MV-4-11 (cell line): ENCODE measurements around the gene OR5AU1.
"Not testable (repeated sequence)": the region's sequence is repeated elsewhere in the genome, so short reads cannot be mapped to it uniquely, and the experiment has no call there.

Source experiments
- DNase-seq: peaks from one replicate; lab custom pipeline; 2025; lab: John Stamatoyannopoulos, UW

The OR5AU1 gene

DNA sequence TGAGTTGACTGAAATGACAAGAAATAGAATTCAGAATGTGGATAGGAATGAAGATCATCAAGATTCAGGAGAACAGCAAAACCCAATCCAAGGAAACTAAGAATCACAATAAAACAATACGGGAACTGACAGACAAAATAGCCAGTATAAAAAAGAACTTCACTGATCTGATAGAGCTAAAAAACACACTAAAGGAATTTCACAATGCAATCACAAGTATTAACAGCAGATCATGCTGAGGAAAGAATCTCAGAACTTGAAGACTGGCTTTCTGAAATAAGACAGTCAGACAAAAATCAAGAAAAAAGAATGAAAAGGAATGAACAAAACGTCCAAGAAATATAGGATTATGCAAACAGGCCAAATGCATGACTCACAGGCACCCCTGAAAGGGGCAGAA, 15.3 kb upstream of the OR5AU1 start:
- DNase-seq, result no peak

DNA sequence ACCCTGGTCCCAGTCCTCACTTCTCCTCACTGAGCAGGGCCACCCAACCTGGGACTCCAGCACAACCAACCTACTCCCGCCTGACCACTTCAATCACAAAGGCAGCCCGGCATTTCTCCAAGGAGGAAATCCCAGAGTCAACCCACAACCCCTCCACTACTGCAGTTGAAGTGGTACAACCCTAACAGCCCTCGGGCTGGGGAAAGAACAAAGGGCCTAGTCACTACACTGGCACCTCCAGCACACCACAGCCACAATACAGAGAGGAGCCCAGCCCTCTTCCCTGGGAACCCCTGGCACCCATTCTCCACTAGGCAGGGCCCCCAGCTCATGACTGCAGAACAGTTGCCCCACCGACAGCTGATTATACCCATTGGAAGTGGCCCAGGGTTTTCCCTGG, 13.7 kb upstream of the OR5AU1 start:
- DNase-seq, result no peak

DNA sequence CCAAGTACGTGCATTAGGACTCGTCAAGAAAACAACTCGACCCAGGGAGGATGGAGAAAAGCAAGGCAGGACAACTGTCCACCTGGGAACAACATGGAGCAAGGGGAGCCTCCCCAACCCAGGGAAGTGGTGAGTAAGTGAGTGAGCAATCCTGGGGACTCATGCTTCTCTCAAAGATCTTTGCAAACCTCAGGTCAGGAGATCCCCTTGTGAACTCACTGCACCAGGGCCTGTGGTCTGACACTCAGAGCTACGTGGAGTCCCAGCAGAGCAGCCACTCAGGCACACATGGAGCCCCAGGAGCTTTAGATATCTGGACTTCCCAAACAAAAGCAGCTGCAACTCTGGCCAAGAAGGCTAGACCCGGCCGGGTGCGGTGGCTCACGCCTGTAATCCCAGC, 12.2 kb upstream of the OR5AU1 start:
- DNase-seq, result no peak

DNA sequence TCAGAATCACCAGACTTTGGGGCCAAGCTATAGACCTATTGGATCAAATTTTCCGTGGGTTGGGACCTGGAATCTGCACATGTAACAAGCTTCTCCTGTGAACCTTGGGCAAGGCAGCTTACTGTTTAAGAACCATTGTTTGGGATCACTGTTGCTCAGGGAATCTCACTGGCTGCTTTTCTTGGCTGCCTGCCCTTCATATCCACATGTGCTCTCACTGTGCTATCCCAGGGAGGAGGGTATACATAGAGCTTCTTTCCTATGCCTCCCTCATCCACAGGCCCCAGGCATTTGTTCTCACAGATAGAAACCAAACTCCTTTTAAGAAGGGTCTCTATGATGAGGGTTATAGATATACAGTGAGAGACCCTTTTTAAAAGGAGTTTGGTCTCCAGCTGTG, 9.8 kb upstream of the OR5AU1 start:
- not testable (repeated sequence) for DNase-seq

DNA sequence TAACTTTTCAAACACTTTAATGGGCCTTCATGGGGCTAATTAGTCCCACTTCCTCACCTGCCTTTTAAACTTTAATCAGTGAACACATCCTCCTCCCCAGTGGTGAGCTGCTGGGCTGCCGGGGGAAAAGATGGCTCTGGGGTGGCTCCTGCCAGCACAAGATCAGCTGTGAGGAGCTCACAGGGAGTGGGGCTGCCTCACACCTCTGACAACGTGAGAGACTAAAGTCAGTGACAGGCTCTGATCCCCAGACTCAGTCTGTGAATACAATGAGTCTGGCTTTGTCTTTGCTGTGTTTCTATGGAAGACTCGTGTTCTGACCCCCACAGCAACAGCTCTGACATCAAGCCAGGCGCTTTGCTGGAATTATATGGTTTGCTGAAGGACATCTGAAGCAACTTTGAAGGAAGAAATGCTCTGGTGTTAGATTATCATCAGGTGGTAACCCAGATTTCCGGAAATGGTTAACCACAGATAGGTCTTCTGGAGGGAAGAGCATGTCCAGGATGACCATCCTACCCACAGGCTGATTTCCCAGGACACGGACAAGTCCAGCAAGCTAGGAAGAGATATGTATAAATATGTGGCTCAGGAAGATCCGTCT, 9.2 kb upstream of the OR5AU1 start:
- DNase-seq, result not testable (repeated sequence)

DNA sequence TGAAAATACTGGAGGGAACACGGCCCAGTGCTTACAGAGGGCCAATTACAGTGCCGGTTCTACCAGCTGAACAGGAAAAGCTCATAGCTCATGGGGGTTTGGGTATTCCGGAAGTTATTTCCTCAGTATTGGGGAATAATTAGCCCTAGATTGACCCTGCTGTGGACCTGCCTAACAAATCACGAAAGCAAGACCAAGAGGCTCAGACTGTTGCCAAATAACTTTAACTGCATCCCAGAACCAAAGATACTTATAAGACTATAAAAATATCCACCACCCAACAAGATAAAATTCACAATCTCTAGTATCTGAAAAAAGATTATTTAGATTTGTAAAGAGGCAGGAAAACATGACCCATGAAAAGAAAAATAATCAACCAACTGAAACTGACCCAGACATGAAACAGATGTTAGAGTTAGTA, 8.0 kb upstream of the OR5AU1 start:
- DNase-seq, result no peak

DNA sequence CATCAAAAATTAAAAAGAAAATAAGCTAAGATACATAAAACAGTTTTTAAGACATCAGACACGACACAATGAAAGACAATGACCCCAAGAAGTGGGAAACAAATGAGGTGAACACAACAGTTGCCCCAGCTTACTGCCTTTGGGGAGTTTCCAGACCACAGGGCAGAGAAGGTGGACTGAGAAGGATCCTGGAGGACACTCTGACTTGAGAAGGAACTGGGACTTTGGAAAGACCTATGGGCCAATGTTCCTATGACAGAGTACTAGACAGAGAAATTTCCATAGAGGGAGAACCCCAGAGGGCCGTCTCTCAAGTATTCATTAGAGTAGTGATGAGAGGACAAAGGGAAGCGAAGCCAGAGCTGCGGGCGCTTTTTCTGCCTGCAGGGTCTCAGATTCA, 6.2 kb upstream of the OR5AU1 start:
- no peak for DNase-seq

DNA sequence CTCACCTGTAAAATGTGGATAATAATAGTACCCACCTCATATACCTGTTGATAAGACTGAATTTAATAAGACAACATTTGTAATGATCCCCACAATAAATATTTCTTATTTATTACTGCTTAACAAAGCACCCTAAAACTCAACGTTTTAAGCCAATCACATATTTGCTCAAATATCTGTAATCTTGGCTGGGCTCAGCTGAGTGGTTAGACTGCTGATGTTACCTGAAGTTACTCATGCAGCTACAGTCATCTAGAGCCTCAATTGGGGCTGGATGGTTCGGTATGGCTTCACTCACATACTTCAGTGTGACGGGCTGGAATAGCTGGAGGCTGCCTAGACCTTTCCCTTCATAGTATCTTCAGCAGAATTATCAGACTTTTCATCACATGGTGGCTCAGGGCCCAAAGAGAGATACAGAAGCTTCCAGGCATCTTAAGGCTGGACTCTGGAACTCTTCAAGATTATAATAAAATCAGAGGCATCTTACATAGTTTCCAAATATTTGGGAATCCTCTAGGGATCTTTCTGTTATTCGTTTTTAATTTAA, 4.3 kb upstream of the OR5AU1 start:
- DNase-seq, result no peak

DNA sequence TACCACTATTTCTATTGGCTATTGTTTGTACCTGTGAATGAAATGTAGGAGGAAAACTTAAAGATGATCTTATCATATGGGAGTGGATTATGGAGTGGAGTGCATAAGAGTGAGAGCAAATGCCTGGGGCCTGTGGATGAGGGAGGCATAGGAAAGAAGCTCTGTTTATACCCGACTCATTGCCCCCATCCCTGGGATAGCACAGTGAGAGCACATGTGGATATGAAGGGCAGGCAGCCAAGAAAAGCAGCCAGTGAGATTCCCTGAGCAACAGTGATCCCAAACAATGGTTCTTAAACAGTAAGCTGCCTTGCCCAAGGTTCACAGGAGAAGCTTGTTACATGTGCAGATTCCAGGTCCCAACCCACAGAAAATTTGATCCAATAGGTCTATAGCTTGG, 2.3 kb upstream of the OR5AU1 start:
- DNase-seq, result not testable (repeated sequence)

DNA sequence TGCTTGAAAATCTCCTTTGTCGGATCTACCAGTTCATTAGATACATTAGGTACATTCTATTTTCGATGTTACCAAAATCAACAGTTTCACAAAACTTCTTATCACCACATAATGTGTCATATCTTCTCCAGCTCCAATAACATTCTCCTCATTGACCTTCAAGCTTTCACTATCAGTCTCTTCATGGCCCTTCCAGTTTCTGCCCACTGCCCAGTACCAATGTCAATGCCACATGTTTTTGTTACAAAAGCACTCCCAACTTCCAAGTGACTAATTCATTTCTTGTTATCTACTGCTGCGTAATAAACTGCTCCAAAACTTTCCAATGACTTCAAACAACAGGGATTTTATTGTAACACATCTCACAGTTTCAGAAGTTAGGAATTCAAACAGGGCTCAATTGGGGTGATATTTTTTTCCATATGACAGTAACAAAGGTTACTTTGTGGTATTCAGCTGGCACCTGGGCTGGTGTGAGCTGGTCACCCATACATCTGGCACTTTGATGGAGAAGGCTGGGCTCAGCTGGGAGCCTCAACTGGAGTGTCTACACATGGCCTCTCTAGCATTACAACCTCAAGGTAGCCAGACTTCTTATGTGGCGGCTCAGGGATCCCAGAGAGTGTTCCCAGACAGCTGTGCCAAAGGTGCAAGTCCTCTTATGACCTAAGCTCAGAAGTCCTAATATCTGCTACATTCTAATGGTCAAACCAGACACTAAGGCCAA, 6.1 kb downstream of the OR5AU1 start:
- no peak for DNase-seq

DNA sequence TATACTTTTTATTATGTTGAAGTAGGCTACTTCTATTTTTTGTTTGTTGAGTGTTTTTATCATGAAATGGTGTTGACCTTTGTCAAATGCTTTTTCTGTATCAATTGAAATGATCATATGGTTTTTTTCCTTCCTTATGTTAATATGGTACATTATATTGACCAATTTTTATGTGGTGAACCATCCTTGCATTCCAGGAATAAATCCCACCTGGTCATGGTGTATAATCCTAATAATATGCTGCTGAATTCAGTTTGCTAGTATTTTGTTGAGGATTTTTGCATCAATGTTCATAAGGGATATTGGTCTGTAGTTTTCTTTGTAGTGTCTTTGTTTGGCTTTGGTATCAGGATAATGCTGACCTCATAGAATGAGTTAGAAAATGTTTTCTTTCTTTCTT, 10.4 kb downstream of the OR5AU1 start:
- no peak for DNase-seq

DNA sequence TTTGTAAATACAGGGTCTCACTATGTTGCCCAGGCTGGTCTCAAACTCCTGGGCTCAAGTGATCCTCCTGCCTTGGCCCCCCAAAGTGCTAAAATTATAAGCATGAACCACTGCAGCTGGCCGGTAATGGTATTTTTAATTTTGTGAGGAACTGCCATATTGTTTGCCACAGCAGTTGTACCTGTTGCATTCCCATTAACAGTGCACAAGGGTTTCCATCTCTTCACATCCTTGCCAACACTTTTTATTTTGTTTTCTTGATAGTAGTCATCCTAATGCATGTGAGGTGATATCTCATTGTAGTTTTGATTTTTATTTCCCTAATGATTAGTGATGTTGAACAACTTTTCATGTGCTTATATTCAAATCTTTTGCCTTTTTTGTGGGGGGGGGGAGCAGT, 13.5 kb downstream of the OR5AU1 start:
- no peak for DNase-seq

DNA sequence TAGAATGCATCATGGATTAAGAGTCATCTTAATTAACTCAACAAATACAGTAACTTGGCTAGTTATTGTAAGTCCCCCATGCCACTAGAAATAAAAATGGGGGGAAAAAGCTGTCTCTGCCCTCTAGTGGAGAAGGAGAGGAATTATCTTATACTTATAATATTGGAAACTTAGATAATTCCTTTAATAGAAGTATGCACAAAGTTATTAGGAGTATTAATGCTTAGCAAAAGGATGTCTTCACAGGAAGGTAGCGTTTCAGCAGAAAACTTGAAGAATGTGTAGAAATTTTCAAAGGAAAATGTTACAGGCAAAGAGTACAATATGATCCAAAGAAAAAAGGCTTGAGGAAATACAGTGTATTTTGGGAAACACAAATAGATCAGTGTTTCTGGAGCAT, 19.8 kb downstream of the OR5AU1 start:
- peak; percentile 3 for DNase-seq

DNA sequence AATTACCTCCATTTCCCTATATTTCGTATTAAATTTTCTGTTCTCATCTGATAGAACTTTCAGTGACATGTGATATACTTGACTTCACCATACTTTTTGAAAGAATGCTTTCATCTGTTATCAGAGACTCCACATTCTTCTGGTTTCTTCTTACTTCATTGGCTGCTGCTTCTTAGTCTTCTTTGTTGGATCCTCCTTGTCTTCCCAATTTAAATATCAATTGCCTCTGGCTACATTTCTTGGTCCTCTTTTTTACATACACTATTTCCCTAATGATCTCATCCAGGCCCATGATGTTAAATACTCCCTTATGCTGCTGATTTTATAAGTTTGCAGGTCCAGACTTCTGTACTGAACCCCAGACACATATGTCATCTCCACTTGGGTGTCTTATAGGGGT, 22.0 kb downstream of the OR5AU1 start:
- DNase-seq, result no peak

DNA sequence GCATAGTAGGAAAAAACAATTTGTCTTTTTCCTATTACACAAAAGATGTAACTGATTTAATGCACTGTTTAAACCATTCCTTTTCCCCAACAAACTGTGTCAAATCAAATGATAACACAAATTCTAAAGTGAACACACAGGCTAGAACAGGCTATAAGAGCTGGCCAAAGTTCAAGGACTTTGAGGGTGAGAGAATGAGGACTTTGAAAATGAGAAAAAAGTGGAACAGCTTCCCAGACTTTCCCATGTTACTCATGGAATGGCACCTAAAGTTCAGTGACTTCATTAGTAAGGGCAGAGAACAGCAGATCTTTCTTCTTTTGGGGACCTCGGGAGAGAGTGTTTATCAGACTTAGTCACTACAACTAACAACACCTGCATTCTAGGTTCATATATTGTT, 32.4 kb downstream of the OR5AU1 start:
- no peak for DNase-seq

DNA sequence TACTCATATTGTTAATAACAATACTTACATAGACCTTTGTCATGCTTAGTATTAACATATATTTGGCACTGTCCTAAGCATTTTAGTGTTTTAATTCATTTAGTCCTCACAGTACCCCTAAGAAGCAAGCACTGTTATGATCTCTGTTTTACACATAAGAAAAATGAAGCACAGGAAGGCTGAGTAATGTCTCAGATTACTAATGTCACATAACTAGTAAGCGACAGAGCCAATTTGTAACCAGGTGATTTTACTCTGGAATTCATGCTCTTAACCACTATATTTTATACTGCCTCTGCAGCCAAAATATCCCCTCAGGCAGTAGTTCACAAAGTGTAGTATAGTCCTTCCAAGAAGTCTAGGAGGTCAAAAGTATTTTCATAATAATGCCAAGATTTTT, 34.7 kb downstream of the OR5AU1 start:
- DNase-seq, result no peak

DNA sequence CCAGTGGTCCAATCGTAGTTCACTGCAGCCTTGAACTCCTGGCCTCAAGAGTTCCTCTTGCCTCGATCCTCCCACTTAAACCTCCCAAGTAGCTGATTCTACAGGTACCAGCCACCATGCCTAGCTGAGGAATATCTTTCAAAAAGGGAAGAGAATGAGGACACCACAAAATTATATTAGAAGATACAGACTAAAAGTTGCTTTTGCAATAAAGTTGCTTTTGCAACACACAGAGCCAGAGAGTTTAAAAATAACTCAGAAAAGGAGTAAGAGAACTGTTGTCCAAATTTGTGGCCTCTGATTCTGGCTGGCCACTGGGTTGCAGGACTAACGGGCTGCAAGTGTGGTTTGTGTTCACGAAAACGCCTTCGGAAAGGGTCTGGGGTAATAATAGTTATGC, 35.2 kb downstream of the OR5AU1 start:
- DNase-seq, result peak; percentile 49

DNA sequence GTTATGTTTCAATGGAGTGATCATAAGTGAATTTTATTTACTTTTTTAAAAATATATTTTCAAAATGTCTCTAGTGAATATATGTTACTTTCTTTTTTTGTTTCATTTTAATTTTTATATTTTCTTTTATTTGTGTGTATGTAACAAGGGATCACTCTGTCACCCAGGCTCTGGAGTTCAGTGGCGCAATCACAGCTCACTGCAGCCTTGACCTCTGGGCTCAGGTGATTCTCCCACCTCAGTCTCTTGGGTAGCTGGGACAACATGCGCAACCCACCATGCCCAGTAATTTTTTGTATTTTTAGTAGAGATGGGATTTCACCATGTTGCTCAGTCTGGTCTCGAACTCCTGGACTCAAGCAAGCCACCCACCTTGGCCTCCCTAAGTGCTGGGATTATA, 36.9 kb downstream of the OR5AU1 start:
- no peak for DNase-seq

DNA sequence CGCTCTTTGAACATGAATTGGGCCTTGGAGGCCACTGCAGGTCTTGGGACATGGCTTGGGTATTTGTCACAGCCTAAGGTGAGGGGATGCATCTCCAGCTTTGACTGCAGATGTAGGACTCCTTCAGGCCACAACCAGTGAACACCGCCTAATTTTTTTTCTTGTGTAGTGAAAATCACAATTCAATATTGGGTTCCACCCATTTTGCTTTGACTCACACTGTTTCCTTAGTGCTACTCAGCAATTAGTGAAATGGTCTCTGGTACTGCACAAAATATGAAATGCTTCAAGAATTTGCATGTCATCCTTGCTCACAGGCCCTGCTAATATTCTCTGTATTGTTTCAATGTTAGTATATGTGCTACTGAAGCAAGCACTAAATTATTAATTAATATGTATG, 42.5 kb downstream of the OR5AU1 start:
- DNase-seq, result no peak

DNA sequence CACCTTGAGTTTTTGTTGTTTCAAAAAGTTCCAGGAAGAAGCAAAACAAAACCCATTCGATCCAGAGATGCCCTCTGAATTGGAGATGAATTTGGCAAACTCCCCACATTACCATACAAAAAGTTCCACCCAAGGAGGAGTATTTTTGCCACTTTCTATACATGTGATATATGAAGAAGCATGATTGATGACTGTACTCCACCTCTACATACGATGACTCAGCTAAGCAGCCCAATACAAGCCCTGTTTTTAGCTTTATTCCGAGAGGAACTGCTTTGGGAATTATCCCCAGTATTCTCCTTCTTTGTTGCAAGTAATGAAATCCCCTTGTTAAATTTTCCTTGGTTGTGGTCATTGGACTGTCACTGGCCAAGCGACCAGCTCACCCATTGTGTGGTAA, 43.6 kb downstream of the OR5AU1 start:
- no peak for DNase-seq

DNA sequence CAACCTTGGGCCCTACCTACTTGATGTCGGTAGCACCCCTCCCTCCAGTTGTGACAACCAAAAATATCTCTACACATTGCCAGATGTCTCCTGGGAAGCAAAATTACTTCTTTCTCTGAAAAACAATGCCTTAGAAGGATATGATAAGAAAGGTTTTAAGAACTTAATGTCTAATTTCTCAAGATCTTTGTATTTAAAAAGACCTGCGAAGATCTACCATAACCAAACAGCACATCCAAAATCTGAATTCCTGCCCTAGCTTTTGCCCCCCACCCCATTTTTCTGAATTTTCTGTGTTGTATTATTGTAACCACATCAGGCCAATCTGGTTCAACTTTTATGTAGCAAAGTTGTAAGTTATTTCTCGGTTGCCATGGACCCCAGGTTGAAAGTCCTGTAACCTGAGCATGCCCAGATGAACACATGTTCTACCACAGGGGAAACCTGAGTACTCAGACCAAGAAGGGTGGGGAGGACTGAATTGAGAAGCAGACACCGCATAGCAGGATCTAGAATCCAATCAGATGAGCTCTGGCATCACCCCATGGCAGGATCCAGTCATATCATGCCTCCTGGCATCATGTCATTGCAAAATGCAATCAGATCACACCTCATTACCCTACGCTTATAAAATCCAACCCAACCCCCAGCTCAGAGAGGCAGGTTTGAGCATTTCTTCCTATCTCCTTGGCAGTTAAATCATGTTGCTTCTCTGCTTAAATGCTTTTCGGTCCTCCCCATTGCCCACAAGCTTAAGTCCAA, 46.3 kb downstream of the OR5AU1 start:
- no peak for DNase-seq

DNA sequence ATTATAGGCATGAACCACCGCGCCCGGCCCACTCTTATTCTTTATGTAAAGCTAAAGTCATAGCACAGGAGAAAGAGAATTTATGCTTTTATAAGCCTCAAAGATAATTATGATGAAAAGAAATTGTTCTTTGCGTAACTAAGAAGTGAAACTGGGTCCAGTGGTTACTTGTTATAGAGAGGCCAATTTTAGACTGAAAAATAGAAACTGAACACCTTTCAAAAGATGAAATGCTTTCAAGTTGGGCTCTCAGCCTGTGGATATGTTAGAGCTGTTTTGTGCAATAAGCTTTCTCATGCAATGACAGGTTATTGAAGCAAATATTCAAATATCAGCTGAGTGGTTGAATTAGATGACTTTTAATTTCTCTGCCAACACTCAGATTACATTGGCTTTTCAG, 47.1 kb downstream of the OR5AU1 start:
- DNase-seq, result peak; percentile 42

DNA sequence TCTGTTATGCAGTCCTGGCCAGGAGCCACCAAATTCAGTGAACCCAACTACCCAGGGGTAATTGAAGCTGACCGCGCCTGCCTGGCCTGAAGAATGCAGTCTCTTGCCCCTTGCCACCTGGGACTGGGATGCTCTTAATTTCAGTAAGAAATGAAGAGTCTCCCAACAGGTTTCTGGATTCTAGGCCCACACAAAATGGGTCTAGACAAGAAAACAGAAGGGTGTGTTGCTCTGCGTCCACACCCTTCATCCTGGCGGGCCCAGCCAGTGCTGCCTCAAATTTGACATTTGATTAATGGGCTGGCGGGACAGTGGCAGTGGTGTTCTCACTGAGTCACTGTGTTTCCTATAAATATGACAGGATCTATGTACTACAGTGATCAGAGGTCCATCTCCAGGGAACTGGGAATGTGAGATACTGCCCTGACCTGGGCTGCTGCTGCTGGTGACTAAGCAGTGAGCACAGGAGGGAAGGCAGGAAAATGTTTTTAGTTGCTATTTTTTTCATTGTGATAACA, 48.5 kb downstream of the OR5AU1 start:
- no peak for DNase-seq
